HG02798 (cell line): ENCODE results near the gene ERO1A.
"Not testable (repeated sequence)": the region's sequence is repeated elsewhere in the genome, so short reads cannot be mapped to it uniquely, and the experiment has no call there.

Experiments
- ATAC-seq: cut with Tn5 transposase; IDR thresholded peaks from one replicate; pipeline ENCODE4 v1.9.1; 2021; ENCODE audit warnings: mild to moderate bottlenecking; ENCODE audit not compliant: unreplicated experiment, poor library complexity

The ERO1A gene

GRCh38 chr14:52695481-52696091 is at the start of gene ERO1A:
TSS of gene ERO1A (minus strand) at chr14:52695558. CDS start at chr14:52695481, 77 bp downstream.
- peak; percentile 83 for ATAC-seq

GRCh38 chr14:52741865-52742264 is 46.5 kb upstream of the ERO1A start:
- peak; percentile 12 for ATAC-seq

- ATAC-seq, result no peak
Observed at GRCh38 chr14:52740751-52741150, 45.4 kb upstream of the ERO1A start.

- no peak for ATAC-seq
Observed at GRCh38 chr14:52738409-52738808, 43.1 kb upstream of the ERO1A start.

- no peak for ATAC-seq
Observed at GRCh38 chr14:52735921-52736489, 40.6 kb upstream of the ERO1A start.

- ATAC-seq, result no peak
Observed at GRCh38 chr14:52733824-52734223, 38.5 kb upstream of the ERO1A start.

- ATAC-seq, result no peak
Observed at GRCh38 chr14:52730709-52731111, 35.4 kb upstream of the ERO1A start.

GRCh38 chr14:52729925-52730708 is 34.8 kb upstream of the ERO1A start, which contains the start of gene STYX:
TSS of gene STYX (plus strand) at chr14:52730166. CDS start at chr14:52730475, 309 bp downstream.
- ATAC-seq, result peak; percentile 95

- ATAC-seq, result no peak
Observed at GRCh38 chr14:52729585-52729924, 34.2 kb upstream of the ERO1A start.

- not testable (repeated sequence) for ATAC-seq
Observed at GRCh38 chr14:52729035-52729434, 33.7 kb upstream of the ERO1A start.

GRCh38 chr14:52727509-52727908 is 32.2 kb upstream of the ERO1A start:
- not testable (repeated sequence) for ATAC-seq

- ATAC-seq, result no peak
Observed at GRCh38 chr14:52724360-52724644, 28.9 kb upstream of the ERO1A start.

GRCh38 chr14:52723514-52724359 is 28.4 kb upstream of the ERO1A start:
- no peak for ATAC-seq

GRCh38 chr14:52716155-52716554 is 20.8 kb upstream of the ERO1A start:
- ATAC-seq, result no peak

GRCh38 chr14:52711666-52712065 is 16.3 kb upstream of the ERO1A start:
- no peak for ATAC-seq

- peak; percentile 99 for ATAC-seq
Observed at GRCh38 chr14:52706724-52707706, 11.7 kb upstream of the ERO1A start, which contains the start of gene PSMC6. TSS of gene PSMC6 (plus strand) at chr14:52707200. CDS start at chr14:52707220, 20 bp downstream.

- no peak for ATAC-seq
Observed at GRCh38 chr14:52706286-52706685, 10.9 kb upstream of the ERO1A start.

GRCh38 chr14:52703664-52704063 is 8.3 kb upstream of the ERO1A start:
- ATAC-seq, result no peak

- ATAC-seq, result no peak
Observed at GRCh38 chr14:52703225-52703624, 7.9 kb upstream of the ERO1A start.

- ATAC-seq, result no peak
Observed at GRCh38 chr14:52701223-52701622, 5.9 kb upstream of the ERO1A start.
